Prostate gland (tissue), 2 donors: ENCODE measurements around the gene OR6T1.

Experiments
- CTCF ChIP-seq, 4 experiments: fragments of 200-600 bp in 2 of 4; fragments of 450-650 bp in 2 of 4; sonication (generic) in 2 of 4; IDR thresholded peaks; 1 replicate in 3 of 4; 2 replicates in 1 of 4; pipeline ENCODE4 v1.5.1; 2016 to 2019; ENCODE audit warnings: antibody characterized with exemption in 4 of 4, mild to moderate bottlenecking in 2 of 4, moderate library complexity in 2 of 4
- POLR2A ChIP-seq: fragments of 450-650 bp; IDR thresholded peaks from one replicate; pipeline ENCODE4 v1.6.1; 2016; ENCODE audit warnings: antibody characterized with exemption, mild to moderate bottlenecking

- TF ChIP-seq CTCF (IDR thresholded peaks at IDR 0.05) (no peak), POLR2A (no peak)
Observed at GRCh38 chr11:123901867-123902266, 41.8 kb downstream of the OR6T1 start, which contains the start of gene OR8D4.
